LNCAP (cell line): Measurements from ENCODE around the gene PSMG3.

ENCODE experiments used
- CTCF ChIP-seq: fragments of 450-650 bp; IDR thresholded peaks from 2 replicates; pipeline ENCODE4 v1.5.1; 2017; ENCODE audit warnings: mild to moderate bottlenecking

Gene PSMG3

GRCh38 chr7:1558181-1558811 is 11.5 kb downstream of the PSMG3 start:
- peak; percentile 18; the same call in 1 of the 2 replicates for TF ChIP-seq CTCF

GRCh38 chr7:1557771-1558170 is 12.1 kb downstream of the PSMG3 start:
- no peak for TF ChIP-seq CTCF

GRCh38 chr7:1557006-1557405 is 12.8 kb downstream of the PSMG3 start:
- no peak for TF ChIP-seq CTCF

- TF ChIP-seq CTCF, result peak; percentile 85
Measured at GRCh38 chr7:1555813-1556543, 13.9 kb downstream of the PSMG3 start, which contains the start of gene TMEM184A. Gene TMEM184A, minus strand, starts transcription at chr7:1556205. Its CDS starts 721 bp downstream, at chr7:1555484.

- TF ChIP-seq CTCF, result no peak
Measured at GRCh38 chr7:1555046-1555812, 14.6 kb downstream of the PSMG3 start.

- TF ChIP-seq CTCF, result no peak
Measured at GRCh38 chr7:1554333-1555045, 15.3 kb downstream of the PSMG3 start.
